ENCODE measurements around the gene NATD1. TPM values are rescaled to one million over a fixed set of nuclear protein-coding genes. Genes with fewer than 3 reads are reported as not detected.
"Not testable (repeated sequence)": the region's sequence is repeated elsewhere in the genome, so short reads cannot be mapped to it uniquely, and the experiment has no call there.

The NATD1 gene
- total and polyA plus RNA-seq, 5 donors = 8.1 to 15.7 (median 11.4) TPM

GRCh38 chr17:21198411-21198810 is 54.8 kb downstream of the NATD1 start:
- H3K27ac ChIP-seq (ENCODE audit: low read length) = no peak overlapping the region
- intact Hi-C loops (cut with DNase I) = no loop called here
- H3K4me3 ChIP-seq (ENCODE audit: low read length) = no peak overlapping the region
- WGBS = 93% methylated on average over 20 of the region's 20 CpGs
- no peaks in the 10 kb centered on the region for H3K9me3 ChIP-seq (ENCODE audit: control insufficient read depth, low read length)
- DNase-seq = no peak
- no peak for ATAC-seq
- peaks cover 7% of the 10 kb centered on the region for H3K4me1 ChIP-seq (ENCODE audit: control insufficient read depth, insufficient read depth, low read length)
- no peaks in the 10 kb centered on the region for H3K27me3 ChIP-seq (ENCODE audit: control insufficient read depth, insufficient read depth)

GRCh38 chr17:21196126-21196525 is 57.1 kb downstream of the NATD1 start:
- ATAC-seq = no peak
- Histone ChIP-seq H3K4me1 (ENCODE audit: control insufficient read depth, insufficient read depth, low read length) (peaks cover 7% of the 10 kb centered on the region), H3K4me3 (ENCODE audit: low read length) (no peak overlapping the region), H3K27me3 (ENCODE audit: control insufficient read depth, insufficient read depth) (no peaks in the 10 kb centered on the region), H3K9me3 (ENCODE audit: control insufficient read depth, low read length) (no peaks in the 10 kb centered on the region), H3K27ac (ENCODE audit: low read length) (no peak overlapping the region)
- WGBS = 88% methylated on average over 5 of the region's 5 CpGs
- intact Hi-C loops (cut with DNase I) = no loop called here
- no peak for DNase-seq

GRCh38 chr17:21194703-21195102 is 58.5 kb downstream of the NATD1 start:
- H3K4me1 ChIP-seq (ENCODE audit: control insufficient read depth, insufficient read depth, low read length) = peaks cover 3% of the 10 kb centered on the region
- no peaks in the 10 kb centered on the region for H3K9me3 ChIP-seq (ENCODE audit: control insufficient read depth, low read length)
- DNase-seq = peak; percentile 74 to 86 (median 81)
- intact Hi-C loops (cut with DNase I) = no loop called here
- no peaks in the 10 kb centered on the region for H3K27me3 ChIP-seq (ENCODE audit: control insufficient read depth, insufficient read depth)
- no peak overlapping the region for H3K27ac ChIP-seq (ENCODE audit: low read length)
- ATAC-seq = peak; percentile 56 to 62
- no peak overlapping the region for H3K4me3 ChIP-seq (ENCODE audit: low read length)
- 54% methylated on average over 5 of the region's 5 CpGs for WGBS

GRCh38 chr17:21194226-21194625 is 59.0 kb downstream of the NATD1 start:
- Histone ChIP-seq H3K27ac (ENCODE audit: low read length) (no peak overlapping the region), H3K9me3 (ENCODE audit: control insufficient read depth, low read length) (no peaks in the 10 kb centered on the region), H3K27me3 (ENCODE audit: control insufficient read depth, insufficient read depth) (no peaks in the 10 kb centered on the region), H3K4me3 (ENCODE audit: low read length) (no peak overlapping the region), H3K4me1 (ENCODE audit: control insufficient read depth, insufficient read depth, low read length) (peaks cover 3% of the 10 kb centered on the region)
- 29% methylated on average over 8 of the region's 8 CpGs for WGBS
- DNase-seq (no peak), ATAC-seq (peak; percentile 32)
- intact Hi-C loops (cut with DNase I) = no loop called here

DNA sequence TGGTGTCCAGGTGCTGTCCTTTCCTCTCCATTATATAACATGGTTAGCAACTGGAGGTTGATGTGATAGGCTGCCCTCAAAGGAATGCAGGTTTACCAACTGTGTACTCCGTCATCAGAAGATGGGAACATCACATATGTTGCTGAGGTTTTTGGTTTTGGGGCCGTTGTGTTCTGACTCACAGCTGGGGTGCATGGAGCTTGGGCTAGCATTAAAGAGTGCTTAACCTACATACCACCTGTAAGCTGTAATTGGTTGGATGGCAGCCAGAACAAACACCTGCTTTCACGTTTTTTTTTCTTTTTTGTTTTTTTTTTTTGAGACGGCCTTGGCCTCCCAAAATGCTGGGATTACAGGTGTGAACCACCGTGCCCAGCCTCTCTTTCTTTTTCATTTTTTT is 60.2 kb downstream of the NATD1 start:
- no peaks in the 10 kb centered on the region for H3K9me3 ChIP-seq (ENCODE audit: control insufficient read depth, low read length)
- ATAC-seq (no peak), DNase-seq (no peak)
- H3K4me3 ChIP-seq (ENCODE audit: low read length) = no peak overlapping the region
- 85% methylated on average over 5 of the region's 5 CpGs for WGBS
- H3K4me1 ChIP-seq (ENCODE audit: control insufficient read depth, insufficient read depth, low read length) = peaks cover 1% of the 10 kb centered on the region
- no peak overlapping the region for H3K27ac ChIP-seq (ENCODE audit: low read length)
- intact Hi-C loops (cut with DNase I) = no loop called here
- H3K27me3 ChIP-seq (ENCODE audit: control insufficient read depth, insufficient read depth) = no peaks in the 10 kb centered on the region

DNA sequence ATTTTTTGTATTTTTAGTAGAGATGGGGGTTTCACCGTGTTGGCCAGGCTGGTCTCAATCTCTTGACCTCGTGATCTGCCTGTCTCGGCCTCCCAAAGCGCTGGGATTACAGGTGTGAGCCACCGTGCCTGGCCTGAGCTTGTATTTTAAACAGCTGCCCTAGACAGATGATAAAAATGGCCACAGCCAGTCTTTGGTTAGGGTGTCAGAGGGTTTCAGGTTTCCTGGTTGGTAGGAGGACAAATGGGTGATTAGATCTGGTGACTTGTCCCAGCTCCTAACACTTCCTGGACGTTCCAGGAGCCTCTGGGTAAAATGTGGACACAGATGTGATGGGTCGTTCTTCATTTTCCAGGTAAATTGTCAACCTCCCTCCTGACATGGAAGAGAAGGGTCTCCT is 60.8 kb downstream of the NATD1 start:
- DNase-seq; H3K9me3 ChIP-seq (ENCODE audit: control insufficient read depth, low read length); intact Hi-C loops (cut with DNase I); H3K4me1 ChIP-seq (ENCODE audit: control insufficient read depth, insufficient read depth, low read length); H3K4me3 ChIP-seq (ENCODE audit: low read length); H3K27me3 ChIP-seq (ENCODE audit: control insufficient read depth, insufficient read depth); H3K27ac ChIP-seq (ENCODE audit: low read length); ATAC-seq: not testable (repeated sequence)
- WGBS = 94% methylated on average over 7 of the region's 7 CpGs

DNA sequence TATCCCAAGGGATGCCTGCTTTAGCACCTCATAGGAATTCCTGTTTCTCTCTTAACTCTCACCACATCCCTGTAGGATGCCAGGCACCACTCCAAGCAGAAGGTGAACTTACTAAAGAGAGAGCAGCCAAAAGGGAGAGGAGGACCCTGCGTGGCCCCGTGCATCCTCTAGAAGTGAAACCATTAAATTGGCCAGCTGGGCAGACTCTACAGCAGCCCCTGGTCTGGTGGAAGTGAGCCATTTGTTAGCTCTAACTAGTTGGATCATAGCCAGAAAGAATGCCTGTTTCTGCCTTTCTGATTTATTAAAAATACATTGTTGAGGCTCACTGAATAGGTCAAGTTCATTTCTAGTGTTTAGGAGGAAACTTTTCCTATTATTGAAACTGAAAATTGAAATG is 61.5 kb downstream of the NATD1 start:
- H3K27ac ChIP-seq (ENCODE audit: low read length) = no peak overlapping the region
- H3K4me1 ChIP-seq (ENCODE audit: control insufficient read depth, insufficient read depth, low read length) = peaks cover 1% of the 10 kb centered on the region
- no peaks in the 10 kb centered on the region for H3K9me3 ChIP-seq (ENCODE audit: control insufficient read depth, low read length)
- H3K27me3 ChIP-seq (ENCODE audit: control insufficient read depth, insufficient read depth) = no peaks in the 10 kb centered on the region
- 48% methylated on average over 2 of the region's 2 CpGs for WGBS
- ATAC-seq (no peak), DNase-seq (no peak)
- no peak overlapping the region for H3K4me3 ChIP-seq (ENCODE audit: low read length)
- intact Hi-C loops (cut with DNase I) = no loop called here

GRCh38 chr17:21190078-21190477 is 63.1 kb downstream of the NATD1 start:
- H3K4me1 ChIP-seq (ENCODE audit: control insufficient read depth, insufficient read depth, low read length) = peaks cover 5% of the 10 kb centered on the region
- intact Hi-C loops (cut with DNase I) = no loop called here
- H3K9me3 ChIP-seq (ENCODE audit: control insufficient read depth, low read length) = no peaks in the 10 kb centered on the region
- 95% methylated on average over 6 of the region's 6 CpGs for WGBS
- H3K4me3 ChIP-seq (ENCODE audit: low read length) = no peak overlapping the region
- ATAC-seq = no peak
- no peak for DNase-seq
- no peaks in the 10 kb centered on the region for H3K27me3 ChIP-seq (ENCODE audit: control insufficient read depth, insufficient read depth)
- no peak overlapping the region for H3K27ac ChIP-seq (ENCODE audit: low read length)

GRCh38 chr17:21189361-21189760 is 63.8 kb downstream of the NATD1 start:
- intact Hi-C loops (cut with DNase I) = no loop called here
- peak in 1 of 2 donors; percentile 19 for ATAC-seq
- Histone ChIP-seq H3K4me1 (ENCODE audit: control insufficient read depth, insufficient read depth, low read length) (peaks cover 3% of the 10 kb centered on the region), H3K9me3 (ENCODE audit: control insufficient read depth, low read length) (no peaks in the 10 kb centered on the region), H3K27me3 (ENCODE audit: control insufficient read depth, insufficient read depth) (no peaks in the 10 kb centered on the region), H3K27ac (ENCODE audit: low read length) (no peak overlapping the region), H3K4me3 (ENCODE audit: low read length) (no peak overlapping the region)
- 95% methylated on average over 4 of the region's 4 CpGs for WGBS
- no peak for DNase-seq

Other genes with a start within 250 kb of the NATD1 start
- 100 to 1,000 TPM; 155 to 175 (median 168) TPM for gene USP22, start 210.4 kb downstream of the NATD1 start, total RNA-seq
- gene USP22, start 210.4 kb downstream of the NATD1 start, polyA plus RNA-seq = 52.2 TPM
- 10 to 100 TPM; 27.1 to 39.7 (median 30.0) TPM for gene DHRS7B, start 126.4 kb downstream of the NATD1 start, total RNA-seq
- 37.0 TPM for gene DHRS7B, start 126.4 kb downstream of the NATD1 start, polyA plus RNA-seq
- gene TMEM11, start 39.2 kb downstream of the NATD1 start, total RNA-seq = 10 to 100 TPM; 26.2 to 30.7 (median 27.5) TPM
- 46.2 TPM for gene TMEM11, start 39.2 kb downstream of the NATD1 start, polyA plus RNA-seq
- 10 to 100 TPM; 29.6 to 61.2 (median 41.1) TPM for gene MAP2K3, start 31.3 kb upstream of the NATD1 start, total RNA-seq
- gene MAP2K3, start 31.3 kb upstream of the NATD1 start, polyA plus RNA-seq = 36.8 TPM
- 10 to 100 TPM in 2 of 4 donors, 1 to 10 TPM in 2; 9.8 to 13.3 (median 10.8) TPM for gene KCNJ12, start 122.9 kb upstream of the NATD1 start, total RNA-seq
- gene KCNJ12, start 122.9 kb upstream of the NATD1 start, polyA plus RNA-seq = 9.9 TPM